Measurements from ENCODE around the gene CSNK1G1.

DNA sequence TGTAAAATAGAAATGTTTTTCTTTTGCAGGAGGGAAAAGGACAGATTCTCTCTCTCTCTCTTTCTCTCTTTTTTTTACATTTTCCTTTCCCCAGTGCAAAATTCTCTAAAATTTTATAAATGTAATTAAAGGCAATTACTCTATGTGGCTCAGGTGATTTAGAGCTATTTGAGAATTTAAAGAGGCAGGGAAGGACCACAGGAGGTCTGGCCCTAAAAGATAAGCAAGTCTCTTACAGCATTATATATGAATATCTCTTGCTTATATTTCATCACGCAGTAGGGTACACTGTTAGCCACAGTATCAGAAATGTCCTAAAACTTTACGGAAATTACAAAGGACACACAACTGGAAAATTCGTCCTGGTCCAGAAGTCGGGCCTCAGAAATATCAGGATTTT is 122.7 kb downstream of the CSNK1G1 start:
- TF ChIP-seq, protein P1, sequence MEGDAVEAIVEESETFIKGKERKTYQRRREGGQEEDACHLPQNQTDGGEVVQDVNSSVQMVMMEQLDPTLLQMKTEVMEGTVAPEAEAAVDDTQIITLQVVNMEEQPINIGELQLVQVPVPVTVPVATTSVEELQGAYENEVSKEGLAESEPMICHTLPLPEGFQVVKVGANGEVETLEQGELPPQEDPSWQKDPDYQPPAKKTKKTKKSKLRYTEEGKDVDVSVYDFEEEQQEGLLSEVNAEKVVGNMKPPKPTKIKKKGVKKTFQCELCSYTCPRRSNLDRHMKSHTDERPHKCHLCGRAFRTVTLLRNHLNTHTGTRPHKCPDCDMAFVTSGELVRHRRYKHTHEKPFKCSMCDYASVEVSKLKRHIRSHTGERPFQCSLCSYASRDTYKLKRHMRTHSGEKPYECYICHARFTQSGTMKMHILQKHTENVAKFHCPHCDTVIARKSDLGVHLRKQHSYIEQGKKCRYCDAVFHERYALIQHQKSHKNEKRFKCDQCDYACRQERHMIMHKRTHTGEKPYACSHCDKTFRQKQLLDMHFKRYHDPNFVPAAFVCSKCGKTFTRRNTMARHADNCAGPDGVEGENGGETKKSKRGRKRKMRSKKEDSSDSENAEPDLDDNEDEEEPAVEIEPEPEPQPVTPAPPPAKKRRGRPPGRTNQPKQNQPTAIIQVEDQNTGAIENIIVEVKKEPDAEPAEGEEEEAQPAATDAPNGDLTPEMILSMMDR (IDR thresholded peaks at IDR 0.05): no peak
- TF ChIP-seq POLR2A (IDR thresholded peaks at IDR 0.05): no peak
- no peak for TF ChIP-seq EP300 (IDR thresholded peaks at IDR 0.05)
- TF ChIP-seq POLR2AphosphoS5 (IDR thresholded peaks at IDR 0.05): no peak
